ENCODE data around the gene GON7.
A peak's percentile ranks its signal among the peaks of the same experiment; 100 is the strongest.

GON7 gene

DNA sequence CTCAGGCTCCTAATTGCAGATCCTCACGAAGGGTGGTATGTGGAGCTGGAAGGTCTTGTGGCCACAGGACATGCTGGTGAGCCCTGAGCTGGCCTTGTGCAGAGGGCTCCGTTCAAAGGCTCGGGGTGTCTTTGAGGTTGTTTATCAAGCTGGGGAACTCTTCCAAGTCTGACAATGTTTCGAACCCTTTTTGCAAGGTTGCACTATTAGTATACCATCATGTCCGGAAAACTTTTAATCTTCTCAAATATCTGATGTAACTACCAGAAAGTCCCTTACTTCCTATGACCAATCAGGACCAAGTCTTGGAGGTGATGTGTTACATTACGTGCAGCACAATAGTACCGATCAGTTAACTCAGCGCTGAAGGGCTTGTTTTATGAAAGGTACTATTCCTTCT is 21.7 kb upstream of the GON7 start:
- Histone ChIP-seq H3K4me1 (ENCODE audit: control insufficient read depth, insufficient read depth, low read length) (no peaks in the 10 kb centered on the region), H3K27me3 (ENCODE audit: control insufficient read depth, insufficient read depth, low read length) (no peaks in the 10 kb centered on the region), H3K36me3 (ENCODE audit: control insufficient read depth, insufficient read depth, low read length) (no peaks in the 10 kb centered on the region), H3K4me3 (ENCODE audit: low read depth, low read length) (no peak overlapping the region), H3K9me3 (ENCODE audit: control insufficient read depth, insufficient read depth, low read length) (no peaks in the 10 kb centered on the region), H3K9ac (ENCODE audit: low read depth, low read length) (no peak overlapping the region)

DNA sequence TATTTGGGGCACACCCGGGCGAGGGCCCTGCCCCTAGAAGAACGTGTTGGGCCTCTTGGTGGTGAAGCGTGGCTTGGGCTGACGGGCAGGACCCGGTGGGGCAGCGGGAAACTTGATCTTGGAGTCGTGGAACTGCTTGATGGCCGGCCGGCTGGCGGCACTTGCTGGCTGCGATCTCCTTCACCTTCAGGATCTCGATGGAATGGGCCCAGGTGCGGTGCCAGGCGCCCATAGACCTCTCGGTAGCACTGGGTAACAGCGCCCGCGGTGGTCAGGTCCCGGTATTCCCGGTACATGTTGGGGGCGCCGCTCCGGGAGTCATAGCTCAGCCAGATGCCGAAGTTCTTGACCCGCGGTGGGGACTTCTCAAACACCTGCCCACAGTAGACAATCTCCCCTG is 16.7 kb upstream of the GON7 start:
- H3K9ac ChIP-seq (ENCODE audit: low read depth, low read length): no peak overlapping the region
- H3K4me3 ChIP-seq (ENCODE audit: low read depth, low read length): no peak overlapping the region
- no peaks in the 10 kb centered on the region for H3K4me1 ChIP-seq (ENCODE audit: control insufficient read depth, insufficient read depth, low read length)
- no peaks in the 10 kb centered on the region for H3K9me3 ChIP-seq (ENCODE audit: control insufficient read depth, insufficient read depth, low read length)
- peaks cover 3% of the 10 kb centered on the region for H3K36me3 ChIP-seq (ENCODE audit: control insufficient read depth, insufficient read depth, low read length)
- no peaks in the 10 kb centered on the region for H3K27me3 ChIP-seq (ENCODE audit: control insufficient read depth, insufficient read depth, low read length)

- Histone ChIP-seq H3K9ac (ENCODE audit: low read depth, low read length) (no peak overlapping the region), H3K27me3 (ENCODE audit: control insufficient read depth, insufficient read depth, low read length) (no peaks in the 10 kb centered on the region), H3K4me3 (ENCODE audit: low read depth, low read length) (no peak overlapping the region)
Measured at GRCh38 chr14:93220509-93220908, 13.6 kb upstream of the GON7 start.

GRCh38 chr14:93219103-93219726 is 12.3 kb upstream of the GON7 start:
- Histone ChIP-seq H3K9me3 (ENCODE audit: control insufficient read depth, insufficient read depth, low read length) (no peaks in the 10 kb centered on the region), H3K27me3 (ENCODE audit: control insufficient read depth, insufficient read depth, low read length) (no peaks in the 10 kb centered on the region), H3K9ac (ENCODE audit: low read depth, low read length) (no peak overlapping the region), H3K4me3 (ENCODE audit: low read depth, low read length) (no peak overlapping the region), H3K4me1 (ENCODE audit: control insufficient read depth, insufficient read depth, low read length) (no peaks in the 10 kb centered on the region), H3K36me3 (ENCODE audit: control insufficient read depth, insufficient read depth, low read length) (peaks cover 10% of the 10 kb centered on the region)

More at GRCh38 chr14:93220509-93220908, 13.6 kb upstream of the GON7 start:
- no peaks in the 10 kb centered on the region for H3K9me3 ChIP-seq (ENCODE audit: control insufficient read depth, insufficient read depth, low read length)
- H3K4me1 ChIP-seq (ENCODE audit: control insufficient read depth, insufficient read depth, low read length): no peaks in the 10 kb centered on the region
- H3K36me3 ChIP-seq (ENCODE audit: control insufficient read depth, insufficient read depth, low read length): peaks cover 10% of the 10 kb centered on the region

DNA sequence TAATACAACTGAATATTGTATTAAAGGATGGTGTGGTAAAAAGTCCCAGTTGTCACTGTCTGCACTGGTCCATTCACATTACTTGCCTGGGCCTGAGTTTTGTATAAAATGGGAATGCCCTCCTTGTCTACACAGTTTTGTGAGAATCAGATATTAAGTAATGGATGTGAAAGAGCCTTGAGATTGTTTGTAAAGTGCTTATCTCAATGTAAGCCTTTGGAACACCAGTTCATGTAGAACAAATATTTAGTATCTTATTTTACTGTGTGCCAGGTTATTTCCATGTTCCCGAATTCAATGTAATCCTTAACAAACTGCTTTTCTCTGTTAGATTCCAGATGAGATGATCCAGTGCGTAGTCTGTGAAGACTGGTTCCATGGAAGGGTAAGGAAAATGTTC is 7.7 kb upstream of the GON7 start:
- H3K9me3 ChIP-seq (ENCODE audit: control insufficient read depth, insufficient read depth, low read length): no peaks in the 10 kb centered on the region
- no peaks in the 10 kb centered on the region for H3K27me3 ChIP-seq (ENCODE audit: control insufficient read depth, insufficient read depth, low read length)
- H3K4me3 ChIP-seq (ENCODE audit: low read depth, low read length): no peak overlapping the region
- H3K4me1 ChIP-seq (ENCODE audit: control insufficient read depth, insufficient read depth, low read length): no peaks in the 10 kb centered on the region
- H3K9ac ChIP-seq (ENCODE audit: low read depth, low read length): no peak overlapping the region
- H3K36me3 ChIP-seq (ENCODE audit: control insufficient read depth, insufficient read depth, low read length): peaks cover 7% of the 10 kb centered on the region

DNA sequence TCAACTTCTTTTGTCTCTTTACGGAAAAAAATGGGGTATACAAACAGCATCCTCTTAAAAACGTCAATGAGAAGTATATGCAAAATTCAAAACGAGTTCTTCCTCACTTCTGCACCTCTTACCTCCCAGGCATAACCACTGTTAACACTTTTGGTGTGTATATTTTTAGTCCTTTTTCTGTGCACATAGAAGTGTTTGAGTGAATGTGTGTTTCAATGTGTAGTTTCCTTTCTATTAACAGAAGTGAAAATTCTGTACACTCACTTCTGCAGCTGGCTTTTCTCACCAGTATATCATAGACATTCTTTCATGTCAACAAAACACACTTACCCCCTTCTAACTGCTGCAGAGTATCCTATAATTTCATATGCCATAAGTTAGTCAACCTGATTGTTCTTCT is 5.6 kb upstream of the GON7 start:
- no peak overlapping the region for H3K9ac ChIP-seq (ENCODE audit: low read depth, low read length)
- H3K36me3 ChIP-seq (ENCODE audit: control insufficient read depth, insufficient read depth, low read length): peaks cover 7% of the 10 kb centered on the region
- H3K27me3 ChIP-seq (ENCODE audit: control insufficient read depth, insufficient read depth, low read length): no peaks in the 10 kb centered on the region
- H3K4me1 ChIP-seq (ENCODE audit: control insufficient read depth, insufficient read depth, low read length): peaks cover 4% of the 10 kb centered on the region
- H3K9me3 ChIP-seq (ENCODE audit: control insufficient read depth, insufficient read depth, low read length): no peaks in the 10 kb centered on the region
- no peak overlapping the region for H3K4me3 ChIP-seq (ENCODE audit: low read depth, low read length)

DNA sequence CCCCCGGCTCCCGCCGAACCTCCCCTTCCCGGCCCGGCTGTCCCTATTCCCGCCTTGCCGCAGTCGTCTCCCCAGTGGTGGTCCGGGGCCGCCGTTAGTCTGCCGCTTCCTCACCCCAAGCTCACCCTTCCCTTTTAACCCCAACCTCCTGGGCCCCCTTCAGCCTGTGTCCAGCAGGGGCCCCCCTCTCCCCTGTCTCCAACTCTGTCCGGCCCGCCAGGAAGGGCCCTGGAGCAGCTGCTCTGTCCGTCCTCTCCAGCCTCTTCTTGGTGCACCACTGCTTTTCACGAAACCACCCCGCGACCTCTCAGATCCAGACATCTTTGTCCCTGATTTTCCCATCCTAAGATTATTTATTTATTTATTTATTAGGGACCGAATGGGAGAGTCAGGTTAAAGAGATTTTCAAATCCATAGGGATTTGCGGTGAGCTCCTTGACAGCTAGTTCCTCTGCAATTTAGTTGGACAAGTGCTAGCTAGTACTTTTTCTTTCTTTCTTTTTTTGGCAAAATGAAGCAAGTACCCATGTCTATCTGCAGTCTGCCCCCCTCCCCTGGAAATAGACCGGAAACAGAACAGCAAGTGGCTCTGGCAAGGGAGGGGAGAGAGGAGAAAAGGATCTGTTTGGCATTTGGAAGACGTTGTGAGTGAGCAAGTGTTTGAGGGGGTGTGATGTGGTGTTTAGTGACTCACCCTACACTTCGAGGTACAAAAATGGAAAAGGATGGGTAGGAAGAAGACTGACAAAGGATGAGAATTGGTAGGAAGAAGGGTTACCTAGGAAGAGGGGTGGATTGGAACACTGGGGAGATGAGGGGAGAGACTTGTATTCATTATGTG is 823 bp upstream of the GON7 start:
- Histone ChIP-seq H3K27me3 (ENCODE audit: control insufficient read depth, insufficient read depth, low read length) (no peaks in the 10 kb centered on the region), H3K36me3 (ENCODE audit: control insufficient read depth, insufficient read depth, low read length) (no peaks in the 10 kb centered on the region), H3K4me3 (ENCODE audit: low read depth, low read length) (peak overlapping the region; percentile 93), H3K4me1 (ENCODE audit: control insufficient read depth, insufficient read depth, low read length) (peaks cover 4% of the 10 kb centered on the region), H3K9ac (ENCODE audit: low read depth, low read length) (peak overlapping the region; percentile 65), H3K9me3 (ENCODE audit: control insufficient read depth, insufficient read depth, low read length) (no peaks in the 10 kb centered on the region)

DNA sequence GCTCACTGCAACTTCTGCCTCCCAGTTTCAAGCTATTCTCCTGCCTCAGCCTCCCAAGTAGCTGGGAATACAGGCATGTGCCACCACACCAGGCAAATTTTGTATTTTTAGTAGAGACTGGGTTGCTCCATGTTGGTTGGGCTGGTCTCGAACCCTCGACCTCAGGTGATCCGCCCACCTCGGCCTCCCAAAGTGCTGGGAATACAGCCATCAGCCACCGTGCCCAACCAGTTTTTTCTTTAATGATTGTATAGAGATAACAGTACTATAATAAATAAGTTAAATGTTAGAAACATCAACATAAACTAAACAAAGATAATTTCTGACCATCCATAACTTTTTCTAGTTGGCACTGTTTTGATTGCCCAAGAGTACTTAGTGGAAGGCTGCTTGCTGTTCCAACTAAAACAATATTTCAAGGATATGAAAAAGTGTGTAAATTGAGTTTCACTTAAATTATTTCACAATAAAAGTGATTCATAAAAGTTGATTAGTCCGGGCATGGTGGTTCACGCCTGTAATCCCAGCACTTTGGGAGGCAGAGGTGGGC is 5.6 kb downstream of the GON7 start:
- no peaks in the 10 kb centered on the region for H3K9me3 ChIP-seq (ENCODE audit: control insufficient read depth, insufficient read depth, low read length)
- H3K36me3 ChIP-seq (ENCODE audit: control insufficient read depth, insufficient read depth, low read length): no peaks in the 10 kb centered on the region
- no peaks in the 10 kb centered on the region for H3K4me1 ChIP-seq (ENCODE audit: control insufficient read depth, insufficient read depth, low read length)
- no peak overlapping the region for H3K4me3 ChIP-seq (ENCODE audit: low read depth, low read length)
- no peak overlapping the region for H3K9ac ChIP-seq (ENCODE audit: low read depth, low read length)
- H3K27me3 ChIP-seq (ENCODE audit: control insufficient read depth, insufficient read depth, low read length): no peaks in the 10 kb centered on the region

- no peaks in the 10 kb centered on the region for H3K36me3 ChIP-seq (ENCODE audit: control insufficient read depth, insufficient read depth, low read length)
- H3K27me3 ChIP-seq (ENCODE audit: control insufficient read depth, insufficient read depth, low read length): no peaks in the 10 kb centered on the region
- no peak overlapping the region for H3K9ac ChIP-seq (ENCODE audit: low read depth, low read length)
- no peaks in the 10 kb centered on the region for H3K4me1 ChIP-seq (ENCODE audit: control insufficient read depth, insufficient read depth, low read length)
- H3K9me3 ChIP-seq (ENCODE audit: control insufficient read depth, insufficient read depth, low read length): no peaks in the 10 kb centered on the region
- H3K4me3 ChIP-seq (ENCODE audit: low read depth, low read length): no peak overlapping the region
Measured at GRCh38 chr14:93200553-93200952, 6.3 kb downstream of the GON7 start.

DNA sequence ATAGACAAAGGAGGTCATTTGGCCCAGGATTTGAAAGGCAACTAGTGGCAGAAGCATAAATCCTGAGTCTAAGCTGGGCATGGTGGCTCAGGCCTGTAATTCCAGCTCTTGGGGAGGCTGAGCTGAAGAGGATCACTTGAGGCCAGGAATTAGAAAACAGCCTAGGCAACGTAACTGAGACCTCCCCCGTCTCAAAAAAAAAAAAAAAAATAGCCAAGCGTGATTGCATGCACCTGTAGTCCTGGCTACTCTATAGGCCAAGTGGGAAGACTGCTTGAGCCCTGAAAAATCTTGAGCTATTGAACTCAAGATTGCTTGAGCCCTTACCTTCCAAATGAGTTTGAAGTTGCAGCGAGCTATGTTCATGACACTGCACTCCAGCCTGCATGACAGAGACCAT is 7.8 kb downstream of the GON7 start:
- H3K36me3 ChIP-seq (ENCODE audit: control insufficient read depth, insufficient read depth, low read length): no peaks in the 10 kb centered on the region
- no peaks in the 10 kb centered on the region for H3K4me1 ChIP-seq (ENCODE audit: control insufficient read depth, insufficient read depth, low read length)
- no peaks in the 10 kb centered on the region for H3K9me3 ChIP-seq (ENCODE audit: control insufficient read depth, insufficient read depth, low read length)
- no peaks in the 10 kb centered on the region for H3K27me3 ChIP-seq (ENCODE audit: control insufficient read depth, insufficient read depth, low read length)
- no peak overlapping the region for H3K4me3 ChIP-seq (ENCODE audit: low read depth, low read length)
- H3K9ac ChIP-seq (ENCODE audit: low read depth, low read length): no peak overlapping the region

DNA sequence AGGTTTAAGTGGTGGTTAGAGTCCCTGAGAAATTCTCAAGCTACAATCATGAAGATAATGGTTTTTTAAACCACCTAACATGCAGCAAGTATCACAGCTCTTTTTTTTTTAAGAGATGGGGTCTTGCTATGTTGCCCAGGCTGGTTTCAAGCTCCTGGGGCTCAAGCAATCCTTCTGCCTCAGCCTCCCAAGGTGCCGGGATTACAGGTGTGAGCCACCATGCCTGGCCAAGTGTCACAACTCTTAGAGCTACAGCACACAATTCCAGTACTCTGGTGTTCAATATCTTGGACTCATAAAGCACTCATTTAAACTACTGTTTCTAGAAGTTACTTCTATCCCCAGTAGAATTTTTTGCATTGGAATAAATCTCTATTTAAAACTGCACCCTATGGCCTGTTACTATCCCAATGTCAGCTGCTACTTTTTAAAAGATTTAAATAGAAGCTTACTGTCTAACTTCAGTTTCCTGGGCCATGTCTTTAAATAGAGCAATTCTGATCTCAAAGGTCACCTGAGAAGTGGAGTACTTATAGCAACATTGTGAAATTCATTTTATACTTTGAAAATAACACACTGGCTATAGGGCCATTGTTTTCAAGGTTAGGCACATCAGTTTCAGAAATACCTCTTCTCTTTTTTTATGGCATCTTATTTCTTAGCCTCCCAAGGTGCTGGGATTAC is 11.4 kb downstream of the GON7 start:
- Histone ChIP-seq H3K36me3 (ENCODE audit: control insufficient read depth, insufficient read depth, low read length) (no peaks in the 10 kb centered on the region), H3K9me3 (ENCODE audit: control insufficient read depth, insufficient read depth, low read length) (no peaks in the 10 kb centered on the region), H3K4me3 (ENCODE audit: low read depth, low read length) (no peak overlapping the region), H3K27me3 (ENCODE audit: control insufficient read depth, insufficient read depth, low read length) (no peaks in the 10 kb centered on the region), H3K4me1 (ENCODE audit: control insufficient read depth, insufficient read depth, low read length) (no peaks in the 10 kb centered on the region), H3K9ac (ENCODE audit: low read depth, low read length) (no peak overlapping the region)

Measured in iPS-15b (cell line).